GM18511 (cell line): Measurements from ENCODE around the gene MSH5.

Source experiments
- ATAC-seq: cut with Tn5 transposase; IDR thresholded peaks from one replicate; pipeline ENCODE4 v1.9.1; 2021; ENCODE audit warnings: mild to moderate bottlenecking, moderate library complexity; ENCODE audit not compliant: unreplicated experiment

MSH5 gene

DNA sequence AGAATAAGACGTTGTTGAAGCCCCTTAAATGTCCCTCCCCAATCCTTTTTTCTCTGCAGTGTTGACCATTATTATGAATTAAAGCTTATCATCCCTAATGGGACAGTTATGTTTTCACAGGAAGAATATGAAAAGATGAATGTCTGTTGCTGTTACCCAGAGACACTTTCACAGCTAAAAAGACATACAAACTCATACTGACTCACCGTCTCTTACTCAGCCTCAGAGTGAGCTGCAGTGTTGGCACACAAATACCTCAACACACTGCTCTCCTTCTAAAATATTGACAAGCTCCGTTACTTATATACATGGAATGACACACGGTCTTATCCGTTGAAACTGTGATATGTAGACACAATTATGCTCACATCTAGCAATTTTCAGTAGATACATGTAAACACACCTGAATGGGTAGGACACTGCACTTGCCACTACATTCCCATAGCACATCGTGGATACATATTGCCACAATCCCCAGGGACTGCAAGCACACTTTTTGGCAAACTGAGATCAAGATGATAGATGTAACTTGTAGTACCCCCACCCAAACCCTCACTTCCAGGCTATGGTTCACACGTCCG is 13.0 kb downstream of the MSH5 start:
- ATAC-seq: no peak

DNA sequence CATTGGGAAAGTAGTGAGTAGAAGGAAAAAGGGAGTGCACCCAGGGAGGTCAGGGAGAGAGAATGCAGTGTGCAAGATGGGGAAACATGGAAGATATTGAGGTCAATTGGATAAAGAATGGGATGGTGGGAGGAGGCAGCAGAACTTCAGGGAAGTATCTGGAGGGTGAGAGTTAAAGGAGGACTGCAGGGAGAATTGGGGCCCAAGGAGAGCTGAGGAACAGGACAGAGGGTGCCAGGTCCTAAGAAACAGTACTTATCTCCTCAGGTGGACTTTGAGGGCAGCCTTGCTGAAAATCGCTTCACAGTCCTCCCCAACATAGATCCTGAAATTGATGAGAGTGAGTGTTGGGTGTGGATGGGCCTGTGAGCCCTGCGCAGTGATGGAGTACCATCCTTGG is 18.5 kb downstream of the MSH5 start:
- no peak for ATAC-seq

GRCh38 chr6:31760790-31761189 is 21.0 kb downstream of the MSH5 start:
- ATAC-seq: no peak

DNA sequence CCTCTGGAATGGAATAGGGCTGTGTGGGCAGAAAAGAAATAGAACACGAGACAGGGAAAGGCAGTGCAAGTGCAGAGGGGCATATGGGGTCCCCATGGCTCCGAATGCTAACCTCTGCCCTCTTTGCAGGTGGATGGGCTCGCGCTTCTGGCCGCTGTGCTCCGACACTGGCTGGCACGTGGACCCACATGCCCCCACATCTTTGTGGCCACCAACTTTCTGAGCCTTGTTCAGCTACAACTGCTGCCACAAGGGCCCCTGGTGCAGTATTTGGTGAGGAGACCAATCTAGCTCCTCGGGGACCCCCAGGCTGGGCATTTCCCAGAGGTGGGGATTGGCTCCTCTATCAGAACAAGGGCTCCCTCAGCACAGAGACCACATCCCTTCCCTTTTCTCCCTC is 21.5 kb downstream of the MSH5 start:
- no peak for ATAC-seq

DNA sequence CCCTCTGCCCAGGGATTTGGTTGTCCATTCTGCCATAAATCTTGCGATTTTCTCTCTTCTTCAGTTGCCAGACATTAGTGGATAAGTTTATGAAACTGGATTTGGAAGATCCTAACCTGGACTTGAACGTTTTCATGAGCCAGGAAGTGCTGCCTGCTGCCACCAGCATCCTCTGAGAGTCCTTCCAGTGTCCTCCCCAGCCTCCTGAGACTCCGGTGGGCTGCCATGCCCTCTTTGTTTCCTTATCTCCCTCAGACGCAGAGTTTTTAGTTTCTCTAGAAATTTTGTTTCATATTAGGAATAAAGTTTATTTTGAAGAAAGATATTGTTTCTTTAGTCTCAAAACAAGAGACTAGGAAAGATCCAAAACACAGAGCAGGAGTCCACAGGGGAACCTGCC is 22.6 kb downstream of the MSH5 start, which contains the start of gene SAPCD1:
SAPCD1 (plus strand) TSS at position 301 of the 400 bp plus-strand sequence. CDS start 399 bp downstream, outside the sequence.
- ATAC-seq: no peak

DNA sequence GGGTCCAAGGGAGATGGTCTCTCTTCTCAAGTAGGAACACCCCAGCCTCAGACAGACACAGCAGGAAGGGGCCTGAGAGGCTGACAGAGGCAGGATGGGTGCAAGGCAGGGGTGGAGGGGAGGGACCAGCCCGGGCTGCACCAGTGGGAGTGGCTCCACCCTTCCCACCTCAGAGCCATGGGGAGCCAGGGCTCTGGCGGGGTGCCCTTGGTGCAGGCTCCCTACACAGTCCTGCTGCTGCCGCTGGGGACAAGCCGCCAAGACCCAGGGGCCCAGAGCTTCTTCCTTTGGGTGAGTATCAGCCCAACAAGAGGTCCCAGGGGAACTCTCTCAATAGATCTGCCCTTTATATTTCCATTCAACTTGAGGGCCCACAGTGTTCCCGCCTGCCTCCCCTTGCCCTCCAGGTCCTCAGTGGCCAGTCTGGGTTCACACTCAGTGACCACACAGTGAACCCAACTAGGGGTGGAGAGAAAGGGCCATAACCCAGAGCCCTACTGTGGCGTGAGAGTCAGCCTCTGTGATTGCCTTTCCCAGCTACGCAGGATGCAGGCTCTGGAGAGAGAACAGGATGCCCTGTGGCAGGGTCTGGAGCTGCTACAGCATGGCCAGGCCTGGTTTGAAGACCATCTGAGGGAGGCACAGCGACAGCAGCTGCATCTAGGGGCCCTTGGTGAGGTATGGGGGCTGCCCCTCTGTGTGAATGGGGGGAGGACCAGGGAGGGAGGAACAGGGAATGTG is 23.2 kb downstream of the MSH5 start:
- ATAC-seq: no peak

- no peak for ATAC-seq
Measured at GRCh38 chr6:31763619-31763940, 23.8 kb downstream of the MSH5 start.

- no peak for ATAC-seq
Measured at GRCh38 chr6:31764198-31764597, 24.4 kb downstream of the MSH5 start.

GRCh38 chr6:31765559-31765909 is 25.7 kb downstream of the MSH5 start:
- no peak for ATAC-seq

DNA sequence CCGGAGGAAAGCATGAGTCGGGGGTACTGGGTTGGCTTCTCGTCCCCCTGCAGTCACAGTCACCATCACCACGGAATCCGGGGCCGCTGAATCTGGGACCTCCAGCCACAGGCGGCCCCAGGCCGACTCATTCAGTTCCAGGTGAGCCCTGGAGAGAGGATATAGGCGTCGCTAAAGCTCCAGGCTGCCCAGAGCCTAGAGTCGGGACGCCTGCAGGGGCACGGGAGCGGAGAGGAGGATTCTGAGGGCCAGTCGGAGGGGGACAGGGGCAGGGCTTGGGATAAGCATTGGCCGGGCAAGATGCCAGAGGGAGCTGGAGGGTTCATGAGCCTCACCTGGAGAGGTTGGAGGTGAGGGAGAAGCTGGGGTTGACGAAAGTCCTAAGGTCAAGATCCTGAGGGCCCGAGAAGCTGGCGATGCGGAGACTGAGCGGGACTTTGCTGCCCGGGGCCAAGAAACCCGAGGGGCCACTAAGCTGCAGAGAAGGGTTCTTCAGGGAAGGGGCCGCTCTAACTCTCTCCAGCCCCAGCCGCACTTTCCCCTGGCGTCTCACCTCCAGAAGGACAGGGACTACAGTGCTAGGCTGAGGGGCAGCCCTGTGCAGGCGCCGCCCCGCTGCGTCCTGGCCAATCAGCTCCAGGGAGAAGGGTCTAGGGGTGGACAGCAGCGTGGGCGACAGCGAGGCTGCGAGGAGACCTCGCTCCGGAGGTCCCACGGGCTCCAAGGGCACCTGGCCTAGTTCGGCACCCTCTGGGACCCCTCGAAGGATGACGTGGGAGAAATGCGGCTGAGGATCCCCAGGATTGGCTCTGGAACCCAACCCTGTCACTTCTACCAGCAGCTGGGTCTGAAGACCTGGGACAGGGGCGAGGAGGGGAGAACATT is 26.3 kb downstream of the MSH5 start:
- no peak for ATAC-seq

DNA sequence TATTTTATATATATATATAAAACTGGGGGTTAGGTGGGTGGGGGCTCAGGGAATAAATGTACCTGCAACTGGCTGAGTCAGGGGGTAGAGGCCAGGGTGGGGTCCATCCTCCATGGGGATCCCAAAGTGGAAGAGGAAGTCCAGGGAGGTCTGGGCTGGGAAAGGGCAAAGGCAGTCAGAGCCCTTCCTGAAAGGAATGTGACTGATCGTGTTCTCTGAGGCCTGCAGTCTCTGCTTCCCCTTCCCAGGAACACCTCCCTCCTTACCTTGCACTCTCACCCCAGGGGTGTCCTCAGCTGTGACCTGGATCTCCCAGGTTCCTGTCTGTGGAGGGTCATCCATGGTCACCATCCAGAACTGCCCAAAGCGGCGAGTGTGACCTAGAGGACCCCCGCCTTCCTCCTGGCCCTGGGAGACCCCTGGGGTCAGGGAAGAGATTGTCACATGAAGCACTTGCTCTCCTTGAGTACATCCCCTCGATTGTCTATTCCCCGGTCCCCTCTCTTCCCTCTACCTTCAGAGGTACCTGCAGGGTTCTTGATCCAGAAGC is 27.4 kb downstream of the MSH5 start:
- ATAC-seq: no peak

GRCh38 chr6:31768363-31769257 is 28.8 kb downstream of the MSH5 start:
- no peak for ATAC-seq

GRCh38 chr6:31769684-31770371 is 30.0 kb downstream of the MSH5 start:
- ATAC-seq: no peak

DNA sequence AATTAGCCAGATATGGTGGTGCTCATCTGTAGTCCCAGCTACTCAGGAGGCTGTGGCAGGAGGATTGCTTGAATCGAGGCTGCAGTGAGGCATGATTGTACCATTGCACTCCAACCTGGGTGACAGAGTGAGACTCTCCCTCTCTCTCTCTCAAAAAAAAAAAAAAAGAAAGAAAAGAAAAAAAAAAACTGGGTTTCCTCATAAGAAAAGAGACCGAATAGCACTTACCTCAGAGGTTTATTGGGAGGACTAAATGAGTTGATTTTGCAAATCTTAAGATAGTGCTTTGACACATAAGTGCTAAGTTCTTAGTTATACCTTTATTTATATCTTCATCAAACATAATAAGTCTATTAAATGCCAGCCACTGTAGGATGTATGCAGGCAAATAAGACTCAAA is 31.1 kb downstream of the MSH5 start:
- ATAC-seq: no peak

- ATAC-seq: no peak
Measured at GRCh38 chr6:31771992-31772358, 32.2 kb downstream of the MSH5 start.

DNA sequence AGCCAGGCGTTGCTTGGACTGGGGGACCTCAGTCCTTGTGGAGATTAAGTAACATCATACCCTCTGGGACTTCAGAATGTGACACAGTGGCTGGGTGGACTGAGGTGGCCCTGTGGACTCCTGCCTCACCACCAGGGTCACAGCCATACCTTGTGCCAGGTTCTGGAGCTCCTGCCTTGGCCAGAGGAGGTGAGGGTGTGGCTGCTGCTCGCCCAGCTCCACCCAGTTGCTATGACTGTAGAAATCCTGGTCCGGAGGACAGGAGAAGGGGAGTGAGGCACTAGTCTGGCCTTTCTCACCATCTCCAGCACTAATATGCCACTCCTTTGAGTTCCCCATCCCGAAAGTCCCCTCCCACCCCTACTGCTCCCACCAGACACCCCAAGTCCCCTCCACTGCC is 35.4 kb downstream of the MSH5 start:
- no peak for ATAC-seq

- no peak for ATAC-seq
Measured at GRCh38 chr6:31775633-31776484, 36.1 kb downstream of the MSH5 start.

GRCh38 chr6:31776485-31776988 is 36.7 kb downstream of the MSH5 start:
- ATAC-seq: no peak
